H9 (cell line): Measurements from ENCODE around the gene F13A1. TPM values are rescaled to one million over a fixed set of nuclear protein-coding genes. Genes with fewer than 3 reads are reported as not detected.

Experiments used
- DNase-seq: peaks from one replicate; pipeline ENCODE4 v3.0.0-alpha.2; 2017
- H2AFZ ChIP-seq: one replicate; pipeline ENCODE4 v1.6.1; 2013; ENCODE audit warnings: mild to moderate bottlenecking, low read length, control low read depth, moderate library complexity
- H2AK5ac ChIP-seq: 2 replicates; pipeline ENCODE4 v1.6.1; 2013; ENCODE audit warnings: low read length, control low read depth, mixed read lengths; ENCODE audit not compliant: insufficient read length
- H2BK120ac ChIP-seq: one replicate; pipeline ENCODE4 v1.6.1; 2013; ENCODE audit warnings: low read depth, mild to moderate bottlenecking, low read length, control low read depth, inconsistent platforms; ENCODE audit not compliant: poor library complexity, severe bottlenecking
- H2BK12ac ChIP-seq: 2 replicates; pipeline ENCODE4 v1.6.1; 2013; ENCODE audit warnings: low read length, control low read depth, mixed read lengths, low read depth; ENCODE audit not compliant: insufficient read length
- H2BK15ac ChIP-seq: 2 replicates; pipeline ENCODE4 v1.6.1; 2013; ENCODE audit warnings: low read depth, low read length, control low read depth
- H2BK20ac ChIP-seq: one replicate; pipeline ENCODE4 v1.6.1; 2013; ENCODE audit warnings: low read depth, mild to moderate bottlenecking, low read length, control low read depth, inconsistent platforms; ENCODE audit not compliant: poor library complexity, severe bottlenecking
- H2BK5ac ChIP-seq: 2 replicates; pipeline ENCODE4 v1.6.1; 2013; ENCODE audit warnings: low read length, control low read depth, mixed read lengths; ENCODE audit not compliant: insufficient read length
- H3K14ac ChIP-seq: 2 replicates; pipeline ENCODE4 v1.6.1; 2013; ENCODE audit warnings: low read length, control low read depth; ENCODE audit not compliant: insufficient read depth
- H3K18ac ChIP-seq: 2 replicates; pipeline ENCODE4 v1.6.1; 2013; ENCODE audit warnings: low read depth, mild to moderate bottlenecking, mixed read lengths, low read length, control low read depth; ENCODE audit not compliant: insufficient read length
- H3K23ac ChIP-seq: 2 replicates; pipeline ENCODE4 v1.6.1; 2013; ENCODE audit warnings: low read length, control low read depth, mixed read lengths, low read depth; ENCODE audit not compliant: insufficient read length
- H3K23me2 ChIP-seq: 2 replicates; pipeline ENCODE4 v1.6.1; 2013; ENCODE audit warnings: low read depth, mild to moderate bottlenecking, mixed read lengths, low read length, control low read depth; ENCODE audit not compliant: insufficient read length, poor library complexity, severe bottlenecking
- H3K27ac ChIP-seq: 2 replicates; pipeline ENCODE4 v1.5.1; 2013; ENCODE audit warnings: low read length, control low read depth, mixed read lengths, low read depth; ENCODE audit not compliant: insufficient read length
- H3K27me3 ChIP-seq: 2 replicates; pipeline ENCODE4 v1.6.1; 2013; ENCODE audit warnings: low read length, control low read depth, inconsistent platforms; ENCODE audit not compliant: insufficient read depth
- H3K4ac ChIP-seq: 2 replicates; pipeline ENCODE4 v1.6.1; 2013; ENCODE audit warnings: low read depth, mild to moderate bottlenecking, control low read depth, inconsistent platforms, low read length, moderate library complexity
- H3K4me1 ChIP-seq: 2 replicates; pipeline ENCODE4 v1.6.1; 2013; ENCODE audit warnings: low read length, control low read depth, inconsistent platforms; ENCODE audit not compliant: insufficient read depth
- H3K4me2 ChIP-seq: 2 replicates; pipeline ENCODE4 v1.6.1; 2013; ENCODE audit warnings: low read length, control low read depth, mixed read lengths; ENCODE audit not compliant: insufficient read length, insufficient read depth
- H3K56ac ChIP-seq: 2 replicates; pipeline ENCODE4 v1.6.1; 2013; ENCODE audit warnings: low read depth, mild to moderate bottlenecking, mixed read lengths, low read length, control low read depth; ENCODE audit not compliant: insufficient read length
- H3K79me1 ChIP-seq: 2 replicates; pipeline ENCODE4 v1.6.1; 2013; ENCODE audit warnings: low read depth, mild to moderate bottlenecking, moderate library complexity, low read length, control low read depth, inconsistent platforms; ENCODE audit not compliant: insufficient read depth, poor library complexity, severe bottlenecking
- H3K79me2 ChIP-seq: 2 replicates; pipeline ENCODE4 v1.6.1; 2013; ENCODE audit warnings: low read length, control low read depth, inconsistent platforms; ENCODE audit not compliant: insufficient read depth
- H3K9ac ChIP-seq: 2 replicates; pipeline ENCODE4 v1.6.1; 2013; ENCODE audit warnings: low read length, control low read depth, mixed read lengths; ENCODE audit not compliant: insufficient read length; ENCODE audit errors: extremely low read depth
- H3K9me3 ChIP-seq: one replicate; pipeline ENCODE4 v1.6.1; 2013; ENCODE audit warnings: low read depth, low read length, inconsistent platforms; ENCODE audit not compliant: control insufficient read depth
- H3T11ph ChIP-seq: one replicate; pipeline ENCODE4 v1.6.1; 2013; ENCODE audit warnings: mild to moderate bottlenecking, low read length, control low read depth, inconsistent platforms
- H4K20me1 ChIP-seq: one replicate; pipeline ENCODE4 v1.6.1; 2013; ENCODE audit not compliant: control insufficient read depth, insufficient read length, insufficient read depth
- H4K5ac ChIP-seq: 2 replicates; pipeline ENCODE4 v1.6.1; 2013; ENCODE audit warnings: low read depth, mild to moderate bottlenecking, mixed read lengths, low read length, control low read depth; ENCODE audit not compliant: insufficient read length
- H4K8ac ChIP-seq: replicated peaks from 2 replicates; pipeline ENCODE4 v1.6.1; 2013; ENCODE audit warnings: low read length, control low read depth, mixed read lengths, low read depth; ENCODE audit not compliant: insufficient read length
- H4K91ac ChIP-seq: 2 replicates; pipeline ENCODE4 v1.6.1; 2013; ENCODE audit warnings: low read depth, mild to moderate bottlenecking, moderate library complexity, mixed read lengths, low read length, control low read depth; ENCODE audit not compliant: insufficient read length
- H3K27ac Mint-ChIP-seq, 3 experiments: 2 replicates in 2 of 3; 3 replicates in 1 of 3; pipeline ENCODE4 v1.8.0; 2020 to 2021; ENCODE audit warnings: mixed read lengths in 3 of 3, mild to moderate bottlenecking in 1 of 3, moderate library complexity in 1 of 3
- H3K27me3 Mint-ChIP-seq: 2 replicates; pipeline ENCODE4 v1.8.0; 2021; ENCODE audit warnings: low read depth, mild to moderate bottlenecking, moderate library complexity, mixed read lengths
- H3K36me3 Mint-ChIP-seq, 3 experiments: 2 replicates in 2 of 3; 3 replicates in 1 of 3; pipeline ENCODE4 v1.8.0; 2020 to 2021; ENCODE audit warnings: low read depth in 3 of 3, mixed read lengths in 3 of 3; ENCODE audit not compliant: insufficient read depth in 1 of 3
- H3K4me1 Mint-ChIP-seq, 2 experiments: 2 replicates each; pipeline ENCODE4 v1.8.0; 2020; ENCODE audit warnings: mixed read lengths in 2 of 2
- H3K4me3 Mint-ChIP-seq, 2 experiments: 2 replicates in 1 of 2; 3 replicates in 1 of 2; pipeline ENCODE4 v1.8.0; 2020 to 2021; ENCODE audit warnings: mild to moderate bottlenecking in 2 of 2, mixed read lengths in 2 of 2, moderate library complexity in 1 of 2
- H3K9me3 Mint-ChIP-seq, 2 experiments: 2 replicates in 1 of 2; 3 replicates in 1 of 2; pipeline ENCODE4 v1.8.0; 2020; ENCODE audit warnings: mild to moderate bottlenecking in 2 of 2, mixed read lengths in 2 of 2, moderate library complexity in 1 of 2
- CTCF ChIP-seq: fragments of 200-600 bp; sonication (generic); conservative IDR thresholded peaks from 3 replicates; pipeline ENCODE4 v1.8.0; 2021; ENCODE audit warnings: antibody characterized with exemption, mild to moderate bottlenecking
- WGBS: extraction: QIAGEN DNeasy Blood & Tissue Kit; methylation state at CpG from one replicate; pipeline ENCODE4 v1.1.7; 2013; ENCODE audit warnings: missing lambda C conversion rate, low lambda C conversion rate, mixed read lengths; ENCODE audit not compliant: insufficient read length; ENCODE audit errors: extremely low coverage; 5-methylcytosine and 5-hydroxymethylcytosine counted together
- total RNA-seq: library from RNA; stranded (reverse); gene quantifications from 2 replicates; pipeline ENCODE4 v1.2.1, GENCODE V29; 2021

The F13A1 gene
- total RNA-seq, 1 experiment from 2014 or later = 0.15 TPM

DNA sequence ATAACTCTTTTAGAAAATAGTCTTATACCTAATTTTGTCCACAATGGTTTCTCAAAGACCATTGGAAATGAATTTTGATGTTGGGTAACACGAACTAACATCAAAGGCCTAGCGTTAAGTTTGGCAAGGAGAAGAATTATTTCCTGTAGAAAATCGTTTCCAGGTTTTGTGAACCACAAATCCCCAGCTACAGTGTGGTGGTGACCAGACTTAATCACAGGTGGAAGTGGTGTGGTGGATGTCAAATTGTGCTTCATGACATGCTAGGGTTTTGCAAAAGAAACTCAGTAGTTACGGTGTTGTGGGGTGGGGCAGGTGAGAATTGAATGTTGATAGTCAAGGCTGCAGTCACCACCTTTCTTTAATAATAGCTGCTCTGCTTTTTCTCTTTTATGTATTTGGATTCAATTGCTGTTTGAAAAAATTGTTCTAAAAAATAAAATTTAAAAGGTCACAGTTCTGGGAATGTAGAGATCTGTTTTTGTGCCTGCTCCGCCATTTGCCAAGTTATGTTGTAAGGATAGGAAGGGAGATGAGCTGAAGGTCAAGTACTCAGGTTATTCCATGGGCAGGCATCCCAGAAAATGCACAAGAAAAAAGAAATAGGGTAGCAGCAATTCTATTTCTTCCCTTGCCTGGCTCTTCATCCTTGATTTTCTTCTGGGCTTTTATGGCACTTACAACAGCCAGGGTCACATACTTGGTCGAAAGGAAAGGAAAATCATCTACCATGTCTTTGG is 83.6 kb downstream of the F13A1 start:
- Histone ChIP-seq H3K4ac (no peak overlapping the region), H3T11ph (no peak overlapping the region), H3K79me1 (no peaks in the 10 kb centered on the region), H3K23ac (no peak overlapping the region), H2BK12ac (no peak overlapping the region), H3K27ac (no peak overlapping the region), H2AK5ac (no peak overlapping the region), H2BK120ac (no peak overlapping the region), H3K27me3 (no peaks in the 10 kb centered on the region), H2BK5ac (no peak overlapping the region), H3K79me2 (no peaks in the 10 kb centered on the region), H4K20me1 (no peaks in the 10 kb centered on the region), H3K4me1 (no peaks in the 10 kb centered on the region), H4K91ac (no peak overlapping the region), H4K8ac (no peak overlapping the region), H2AFZ (no peak overlapping the region), H3K23me2 (no peaks in the 10 kb centered on the region), H4K5ac (no peak overlapping the region), H2BK20ac (no peak overlapping the region), H3K56ac (no peak overlapping the region), H3K14ac (no peak overlapping the region), H3K18ac (no peak overlapping the region), H2BK15ac (no peak overlapping the region), H3K4me2 (no peak overlapping the region), H3K9me3 (no peaks in the 10 kb centered on the region), H3K9ac (no peak overlapping the region)
- no peak for DNase-seq
- 0 out of 2 replicates have a peak, but pooled peaks cover 2% of the 10 kb centered on the region for H3K27me3 Mint-ChIP-seq
- H3K27ac Mint-ChIP-seq = no peak overlapping the region
- no peaks in the 10 kb centered on the region for H3K36me3 Mint-ChIP-seq
- H3K4me1 Mint-ChIP-seq = no peaks in the 10 kb centered on the region
- WGBS = no CpG with 5 or more reads among the region's 6 CpGs
- H3K9me3 Mint-ChIP-seq = no peaks in the 10 kb centered on the region
- no peak for TF ChIP-seq CTCF
- H3K4me3 Mint-ChIP-seq = no peak overlapping the region
